NCI-H460 (cell line): Measurements from ENCODE around the gene TSPAN18. TPM values are rescaled to one million over a fixed set of nuclear protein-coding genes. Genes with fewer than 3 reads are reported as not detected.

Source experiments
- total RNA-seq: library from RNA; depleted of rRNA; stranded (reverse); fragments of >200 nt; shearing (Covaris generic); gene quantifications from 2 replicates; pipeline ENCODE4 v1.2.3, GENCODE V29; 2014; rRNA removed

Gene TSPAN18
- total RNA-seq, 1 experiment from 2014 or later, result not detected

Other genes starting within 250 kb of the TSPAN18 start
- gene CD82, start 161.3 kb upstream of the TSPAN18 start, total RNA-seq, result 0.17 and 0.52 TPM in 2 replicates
- gene TP53I11, start 223.9 kb downstream of the TSPAN18 start, total RNA-seq, result 0.20 TPM in 1 of 2 replicates, not detected in the other